ENCODE results near the gene TXNDC15.
A peak's percentile ranks its signal among the peaks of the same experiment; 100 is the strongest.
"Not testable (repeated sequence)": the region's sequence is repeated elsewhere in the genome, so short reads cannot be mapped to it uniquely, and the experiment has no call there.

Gene TXNDC15

GRCh38 chr5:134878403-134878802 is 4.2 kb downstream of the TXNDC15 start:
- no peak for DNase-seq

- no peak for DNase-seq
Observed at GRCh38 chr5:134879456-134879855, 5.3 kb downstream of the TXNDC15 start.

- not testable (repeated sequence) for DNase-seq
Observed at GRCh38 chr5:134880937-134881336, 6.8 kb downstream of the TXNDC15 start.

GRCh38 chr5:134881711-134882110 is 7.5 kb downstream of the TXNDC15 start:
- DNase-seq = not testable (repeated sequence)

- DNase-seq = no peak
Observed at GRCh38 chr5:134887593-134888159, 13.5 kb downstream of the TXNDC15 start.

GRCh38 chr5:134889335-134889734 is 15.2 kb downstream of the TXNDC15 start:
- no peak for DNase-seq

- DNase-seq = no peak
Observed at GRCh38 chr5:134891473-134891872, 17.3 kb downstream of the TXNDC15 start.

- DNase-seq = no peak
Observed at GRCh38 chr5:134892282-134892681, 18.1 kb downstream of the TXNDC15 start.

- DNase-seq = no peak
Observed at GRCh38 chr5:134892926-134893325, 18.8 kb downstream of the TXNDC15 start.

- no peak for DNase-seq
Observed at GRCh38 chr5:134893748-134894505, 19.8 kb downstream of the TXNDC15 start.

GRCh38 chr5:134902071-134902801 is 28.1 kb downstream of the TXNDC15 start:
- peak; percentile 69 for DNase-seq

GRCh38 chr5:134904610-134905245 is 30.6 kb downstream of the TXNDC15 start, which contains the start of gene PCBD2:
Gene PCBD2 (plus strand): TSS chr5:134905131. CDS start chr5:134905140, 9 bp downstream.
- peak; percentile 97 for DNase-seq

GRCh38 chr5:134905246-134905996 is 31.2 kb downstream of the TXNDC15 start:
- DNase-seq = peak; percentile 67

- no peak for DNase-seq
Observed at GRCh38 chr5:134906811-134907210, 32.6 kb downstream of the TXNDC15 start.

GRCh38 chr5:134910752-134911151 is 36.6 kb downstream of the TXNDC15 start:
- DNase-seq = not testable (repeated sequence)

GRCh38 chr5:134911285-134912206 is 37.4 kb downstream of the TXNDC15 start:
- DNase-seq = no peak

GRCh38 chr5:134913254-134913653 is 39.1 kb downstream of the TXNDC15 start:
- no peak for DNase-seq

GRCh38 chr5:134913795-134914194 is 39.6 kb downstream of the TXNDC15 start:
- no peak for DNase-seq

GRCh38 chr5:134917070-134917815 is 43.1 kb downstream of the TXNDC15 start:
- DNase-seq = no peak

GRCh38 chr5:134918861-134919260 is 44.7 kb downstream of the TXNDC15 start:
- no peak for DNase-seq
